D721Med (cell line): ENCODE results near the gene PAFAH2.
"Not testable (repeated sequence)": the region's sequence is repeated elsewhere in the genome, so short reads cannot be mapped to it uniquely, and the experiment has no call there.

Experiments
- DNase-seq: peaks from one replicate; pipeline ENCODE4 v3.0.0; 2011; ENCODE audit warnings: low spot score; ENCODE audit not compliant: insufficient read length
- FAIRE-seq: peaks from 2 replicates; lab custom pipeline; 2011; peaks lifted over from hg19 to GRCh38; lab: Jason Lieb, UNC
- CTCF ChIP-seq: IDR thresholded peaks from 2 replicates; pipeline ENCODE4 v1.5.1; 2012; ENCODE audit warnings: mild to moderate bottlenecking, control low read depth; ENCODE audit not compliant: insufficient read depth; ENCODE audit errors: missing control alignments

PAFAH2 gene

GRCh38 chr1:25936947-25937346 lies 60.9 kb downstream of the PAFAH2 start:
- TF ChIP-seq CTCF = no peak
- DNase-seq (no peak), FAIRE-seq (no peak)

- TF ChIP-seq CTCF = no peak
- FAIRE-seq = no peak
- no peak for DNase-seq
These were observed 64.1 kb downstream of the PAFAH2 start for GRCh38 chr1:25933479-25934365.

- not testable (repeated sequence) for DNase-seq
These were observed 65.0 kb downstream of the PAFAH2 start for GRCh38 chr1:25932811-25933400.

GRCh38 chr1:25932321-25932720 lies 65.5 kb downstream of the PAFAH2 start:
- FAIRE-seq = no peak

More at GRCh38 chr1:25932811-25933400, 65.0 kb downstream of the PAFAH2 start:
- FAIRE-seq = not testable (repeated sequence)

GRCh38 chr1:25929016-25929415 lies 68.8 kb downstream of the PAFAH2 start:
- no peak for FAIRE-seq
- no peak for TF ChIP-seq CTCF
- no peak for DNase-seq

More at GRCh38 chr1:25932321-25932720, 65.5 kb downstream of the PAFAH2 start:
- no peak for DNase-seq
- no peak for TF ChIP-seq CTCF

- DNase-seq = no peak
- no peak for FAIRE-seq
- no peak for TF ChIP-seq CTCF
These were observed 70.2 kb downstream of the PAFAH2 start for GRCh38 chr1:25927521-25928265.

- DNase-seq = no peak
- TF ChIP-seq CTCF = no peak
- FAIRE-seq = no peak
These were observed 70.9 kb downstream of the PAFAH2 start for GRCh38 chr1:25926731-25927496.
